Parathyroid adenoma (tissue), 2 donors: ENCODE data around the gene TAS2R10.

ENCODE experiments used
- H2AFZ ChIP-seq: fragments of 300-600 bp; sonication (generic); one replicate; pipeline ENCODE4 v1.7.0; 2017; ENCODE audit warnings: antibody characterized with exemption, mild to moderate bottlenecking
- H3K27ac ChIP-seq: fragments of 300-600 bp; sonication (generic); one replicate; pipeline ENCODE4 v1.7.0; 2017
- H3K27me3 ChIP-seq: fragments of 300-600 bp; sonication (generic); one replicate; pipeline ENCODE4 v1.7.0; 2017; ENCODE audit warnings: low read length; ENCODE audit not compliant: control insufficient read depth, insufficient read depth
- H3K36me3 ChIP-seq: fragments of 300-600 bp; sonication (generic); one replicate; pipeline ENCODE4 v1.7.0; 2017; ENCODE audit warnings: low read length; ENCODE audit not compliant: control insufficient read depth, insufficient read depth
- H3K4me1 ChIP-seq: fragments of 300-600 bp; sonication (generic); one replicate; pipeline ENCODE4 v1.7.0; 2017; ENCODE audit warnings: control low read depth
- H3K4me2 ChIP-seq: fragments of 300-600 bp; sonication (generic); one replicate; pipeline ENCODE4 v1.7.0; 2017; ENCODE audit warnings: low read length
- H3K4me3 ChIP-seq: fragments of 300-600 bp; sonication (generic); one replicate; pipeline ENCODE4 v1.7.0; 2017; ENCODE audit warnings: low read depth, low read length
- H3K79me2 ChIP-seq: fragments of 300-600 bp; sonication (generic); one replicate; pipeline ENCODE4 v1.7.0; 2017; ENCODE audit warnings: control low read depth
- H3K9ac ChIP-seq: fragments of 300-600 bp; sonication (generic); one replicate; pipeline ENCODE4 v1.7.0; 2017; ENCODE audit warnings: mild to moderate bottlenecking
- H3K9me3 ChIP-seq: fragments of 300-600 bp; sonication (generic); one replicate; pipeline ENCODE4 v1.7.0; 2017; ENCODE audit warnings: low read length; ENCODE audit not compliant: control insufficient read depth
- CTCF ChIP-seq: fragments of 300-600 bp; sonication (generic); IDR thresholded peaks from one replicate; pipeline ENCODE4 v1.7.0; 2017; ENCODE audit warnings: antibody characterized with exemption, mild to moderate bottlenecking
- donor health status: primary hyperparathyroidism.

The TAS2R10 gene, protein sequence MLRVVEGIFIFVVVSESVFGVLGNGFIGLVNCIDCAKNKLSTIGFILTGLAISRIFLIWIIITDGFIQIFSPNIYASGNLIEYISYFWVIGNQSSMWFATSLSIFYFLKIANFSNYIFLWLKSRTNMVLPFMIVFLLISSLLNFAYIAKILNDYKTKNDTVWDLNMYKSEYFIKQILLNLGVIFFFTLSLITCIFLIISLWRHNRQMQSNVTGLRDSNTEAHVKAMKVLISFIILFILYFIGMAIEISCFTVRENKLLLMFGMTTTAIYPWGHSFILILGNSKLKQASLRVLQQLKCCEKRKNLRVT

GRCh38 chr12:10826258-10826657, at the start of gene TAS2R10:
Gene TAS2R10 (minus strand): TSS chr12:10826358. CDS start chr12:10826269, 89 bp downstream.
- Histone ChIP-seq H3K27me3 (no peaks in the 10 kb centered on the region), H3K4me2 (no peak within 1 kb of the TSS), H3K9me3 (no peaks in the 10 kb centered on the region), H3K9ac (no peak within 1 kb of the TSS), H2AFZ (no peak within 1 kb of the TSS), H3K4me3 (no peak within 1 kb of the TSS), H3K27ac (no peak within 1 kb of the TSS), H3K79me2 (no peaks in the 10 kb centered on the region), H3K4me1 (no peaks in the 10 kb centered on the region), H3K36me3 (no peaks in the 10 kb centered on the region)
- TF ChIP-seq CTCF: no peak

DNA sequence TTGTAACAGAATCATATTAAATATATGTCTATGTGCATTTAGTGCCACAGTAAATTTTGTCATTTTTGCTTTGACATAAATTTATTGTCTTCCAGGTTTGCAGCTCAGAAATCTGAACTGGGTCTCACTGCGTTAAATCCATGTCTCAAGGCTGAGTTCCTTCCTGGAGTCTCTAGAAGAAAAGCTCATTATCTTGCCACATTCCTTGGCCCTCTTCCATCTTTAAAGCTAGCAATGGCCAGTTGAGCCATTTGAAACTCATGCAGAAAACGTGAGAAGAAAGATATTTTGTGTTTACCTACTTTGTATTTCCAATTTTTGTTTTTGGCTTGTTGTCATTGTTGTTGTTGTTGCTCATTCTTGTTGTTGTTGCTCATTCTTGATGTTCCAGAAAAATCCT, 47.2 kb upstream of the TAS2R10 start:
- Histone ChIP-seq H3K9ac (no peak overlapping the region), H3K79me2 (no peaks in the 10 kb centered on the region), H3K27ac (no peak overlapping the region), H3K4me1 (no peaks in the 10 kb centered on the region), H3K36me3 (no peaks in the 10 kb centered on the region), H2AFZ (no peak overlapping the region), H3K4me2 (no peak overlapping the region), H3K9me3 (no peaks in the 10 kb centered on the region), H3K27me3 (no peaks in the 10 kb centered on the region), H3K4me3 (no peak overlapping the region)
- TF ChIP-seq CTCF: no peak

DNA sequence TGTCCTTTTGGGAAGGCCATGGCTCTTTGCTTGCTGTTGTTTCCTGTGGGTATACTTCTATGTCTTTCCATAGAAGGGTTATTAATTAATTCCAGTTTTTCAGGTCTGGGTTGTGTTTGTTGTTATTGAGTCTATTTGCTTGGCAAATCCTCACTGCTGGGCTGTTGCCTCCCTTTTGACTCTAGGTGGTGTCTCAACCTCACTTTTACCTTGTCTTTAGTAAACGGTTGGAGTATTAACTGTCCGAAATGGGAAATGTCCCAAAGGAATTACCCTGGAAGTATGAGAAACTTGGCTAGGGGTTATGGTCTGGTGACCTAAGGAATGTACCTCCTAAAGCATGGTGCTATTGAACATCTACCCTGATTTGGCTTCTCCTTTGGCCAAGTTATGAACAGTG, 41.2 kb upstream of the TAS2R10 start:
- H3K27ac ChIP-seq: no peak overlapping the region
- no peak overlapping the region for H3K9ac ChIP-seq

GRCh38 chr12:10863512-10864218, 37.5 kb upstream of the TAS2R10 start:
- H2AFZ ChIP-seq: no peak overlapping the region

More for the DNA sequence above, 41.2 kb upstream of the TAS2R10 start:
- Histone ChIP-seq H3K4me3 (no peak overlapping the region), H3K79me2 (no peaks in the 10 kb centered on the region), H3K4me1 (no peaks in the 10 kb centered on the region), H3K27me3 (no peaks in the 10 kb centered on the region), H3K9me3 (no peaks in the 10 kb centered on the region), H3K4me2 (no peak overlapping the region), H2AFZ (no peak overlapping the region), H3K36me3 (no peaks in the 10 kb centered on the region)
- no peak for TF ChIP-seq CTCF

More at GRCh38 chr12:10863512-10864218, 37.5 kb upstream of the TAS2R10 start:
- TF ChIP-seq CTCF: no peak
- H3K9me3 ChIP-seq: no peaks in the 10 kb centered on the region
- no peak overlapping the region for H3K9ac ChIP-seq
- H3K27me3 ChIP-seq: no peaks in the 10 kb centered on the region
- no peaks in the 10 kb centered on the region for H3K79me2 ChIP-seq
- no peak overlapping the region for H3K4me2 ChIP-seq
- H3K4me1 ChIP-seq: no peaks in the 10 kb centered on the region
- no peak overlapping the region for H3K4me3 ChIP-seq
- no peak overlapping the region for H3K27ac ChIP-seq
- no peaks in the 10 kb centered on the region for H3K36me3 ChIP-seq
